PC-9 (cell line): ENCODE results near the gene KCNJ15. TPM values are rescaled to one million over a fixed set of nuclear protein-coding genes. Genes with fewer than 3 reads are reported as not detected.

ENCODE experiments used
- BruUV-seq: library from RNA; stranded (reverse); fragments of 400-500 nt; replicated peaks from 2 replicates; lab custom pipeline; 2021; lab: Mats Ljungman, UMichigan
- CTCF ChIA-PET: fragments of 300-600 bp; sonication (Branson Sonifier 250); formaldehyde crosslinking; loops from one replicate; lab custom pipeline; 2022; ENCODE audit warnings: antibody characterized with exemption; lab: Charles Lee
- POLR2A ChIA-PET: fragments of 300-600 bp; sonication (Branson Sonifier 250); formaldehyde crosslinking; loops from one replicate; lab custom pipeline; 2022; ENCODE audit warnings: antibody characterized with exemption; ENCODE audit not compliant: unreplicated experiment; lab: Charles Lee
- DNase-seq, 2 experiments: peaks; one replicate each; pipeline versions ENCODE4 v3.0.0 to v3.0.0-alpha.2; 2015 to 2022; ENCODE audit warnings: mixed read lengths in 1 of 2
- H2AFZ ChIP-seq: fragments of 200-600 bp; sonication (generic); 2 replicates; pipeline ENCODE4 v1.8.1; 2017; ENCODE audit warnings: antibody characterized with exemption
- H3F3A ChIP-seq: fragments of 200-600 bp; sonication (generic); 2 replicates; pipeline ENCODE4 v1.8.1; 2017; ENCODE audit warnings: antibody characterized with exemption, mild to moderate bottlenecking, low read depth; ENCODE audit not compliant: insufficient read depth
- H3K27ac ChIP-seq: fragments of 200-600 bp; sonication (generic); 2 replicates; pipeline ENCODE4 v1.6.1; 2016; ENCODE audit warnings: mixed run types
- H3K27me3 ChIP-seq: fragments of 200-600 bp; sonication (generic); 2 replicates; pipeline ENCODE4 v1.6.1; 2016; ENCODE audit warnings: low read depth, mixed run types; ENCODE audit not compliant: insufficient read depth
- H3K36me3 ChIP-seq: fragments of 200-600 bp; sonication (generic); 2 replicates; pipeline ENCODE4 v1.6.1; 2016; ENCODE audit warnings: low read depth, mixed run types
- H3K4me1 ChIP-seq: fragments of 200-600 bp; sonication (generic); replicated peaks from 2 replicates; pipeline ENCODE4 v1.6.1; 2016; ENCODE audit warnings: mixed run types; ENCODE audit not compliant: insufficient read depth
- H3K4me2 ChIP-seq: fragments of 200-600 bp; sonication (generic); 2 replicates; pipeline ENCODE4 v1.6.1; 2017; ENCODE audit warnings: mixed run types
- H3K4me3 ChIP-seq: fragments of 200-600 bp; sonication (generic); 2 replicates; pipeline ENCODE4 v1.6.1; 2016; ENCODE audit warnings: mixed run types
- H3K79me2 ChIP-seq: fragments of 200-600 bp; sonication (generic); 2 replicates; pipeline ENCODE4 v1.6.1; 2017; ENCODE audit warnings: low read depth, mixed run types
- H3K9me2 ChIP-seq: fragments of 200-600 bp; sonication (generic); 2 replicates; pipeline ENCODE4 v1.8.1; 2017; ENCODE audit warnings: mild to moderate bottlenecking; ENCODE audit not compliant: insufficient read depth
- H3K9me3 ChIP-seq: fragments of 200-600 bp; sonication (generic); 2 replicates; pipeline ENCODE4 v1.8.1; 2016; ENCODE audit warnings: low read depth; ENCODE audit not compliant: insufficient read depth
- H4K20me1 ChIP-seq: fragments of 200-600 bp; sonication (generic); 2 replicates; pipeline ENCODE4 v1.8.1; 2017; ENCODE audit not compliant: insufficient read depth
- EZH2 ChIP-seq: fragments of 200-600 bp; sonication (generic); IDR thresholded peaks from 2 replicates; pipeline ENCODE4 v1.8.0; 2017; ENCODE audit warnings: antibody characterized with exemption, low read depth
- intact Hi-C: fragments of 100-400 bp; cut with micrococcal nuclease; formaldehyde crosslinking; loops from one replicate; pipeline ENCODE4 v1.10.0; 2022; ENCODE audit not compliant: unreplicated experiment
- total RNA-seq: library from RNA; stranded (reverse); gene quantifications from 2 replicates; pipeline ENCODE4 v1.2.3, GENCODE V29; 2021
- TF ChIP-seq, protein P1 (sequence below): fragments of 200-600 bp; sonication (generic); conservative IDR thresholded peaks from 2 replicates; pipeline ENCODE4 v1.6.1; 2017; ENCODE audit warnings: mixed run types, antibody characterized with exemption, mild to moderate bottlenecking, moderate library complexity

The KCNJ15 gene
- total RNA-seq, 1 experiment from 2014 or later: not detected

DNA sequence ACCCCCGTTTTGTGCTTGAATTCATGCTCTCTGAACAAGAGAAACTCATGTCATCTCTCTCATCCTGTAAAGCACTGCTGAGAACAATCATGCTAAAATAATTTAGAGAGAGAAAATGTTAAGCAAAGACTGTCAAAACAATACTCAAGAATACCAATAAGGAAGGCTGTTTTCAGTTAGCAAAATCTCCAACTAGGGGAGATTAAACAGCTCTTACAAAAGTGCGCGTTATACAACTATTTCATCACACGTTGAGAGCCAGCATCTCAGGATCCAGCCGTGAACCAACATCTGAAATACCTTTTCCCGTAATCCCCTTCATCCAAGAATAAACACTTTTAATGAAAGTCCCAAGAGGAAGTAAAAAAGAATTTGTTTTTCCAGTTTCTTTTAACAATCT is 44.1 kb upstream of the KCNJ15 start:
- TF ChIP-seq, protein P1, sequence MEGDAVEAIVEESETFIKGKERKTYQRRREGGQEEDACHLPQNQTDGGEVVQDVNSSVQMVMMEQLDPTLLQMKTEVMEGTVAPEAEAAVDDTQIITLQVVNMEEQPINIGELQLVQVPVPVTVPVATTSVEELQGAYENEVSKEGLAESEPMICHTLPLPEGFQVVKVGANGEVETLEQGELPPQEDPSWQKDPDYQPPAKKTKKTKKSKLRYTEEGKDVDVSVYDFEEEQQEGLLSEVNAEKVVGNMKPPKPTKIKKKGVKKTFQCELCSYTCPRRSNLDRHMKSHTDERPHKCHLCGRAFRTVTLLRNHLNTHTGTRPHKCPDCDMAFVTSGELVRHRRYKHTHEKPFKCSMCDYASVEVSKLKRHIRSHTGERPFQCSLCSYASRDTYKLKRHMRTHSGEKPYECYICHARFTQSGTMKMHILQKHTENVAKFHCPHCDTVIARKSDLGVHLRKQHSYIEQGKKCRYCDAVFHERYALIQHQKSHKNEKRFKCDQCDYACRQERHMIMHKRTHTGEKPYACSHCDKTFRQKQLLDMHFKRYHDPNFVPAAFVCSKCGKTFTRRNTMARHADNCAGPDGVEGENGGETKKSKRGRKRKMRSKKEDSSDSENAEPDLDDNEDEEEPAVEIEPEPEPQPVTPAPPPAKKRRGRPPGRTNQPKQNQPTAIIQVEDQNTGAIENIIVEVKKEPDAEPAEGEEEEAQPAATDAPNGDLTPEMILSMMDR: no peak
- no peak for TF ChIP-seq EZH2
- POLR2A ChIA-PET: no interaction called here
- Histone ChIP-seq H3K9me2 (no peaks in the 10 kb centered on the region), H3F3A (no peaks in the 10 kb centered on the region), H3K27ac (no peak overlapping the region), H3K36me3 (no peaks in the 10 kb centered on the region), H3K4me2 (no peak overlapping the region), H4K20me1 (no peaks in the 10 kb centered on the region), H3K27me3 (peaks cover 7% of the 10 kb centered on the region; the same call in 1 of the 2 replicates), H3K9me3 (no peaks in the 10 kb centered on the region), H2AFZ (no peak overlapping the region), H3K4me1 (no peaks in the 10 kb centered on the region), H3K79me2 (no peaks in the 10 kb centered on the region), H3K4me3 (no peak overlapping the region)
- no peak for DNase-seq
- CTCF ChIA-PET: no interaction called here
- BruUV-seq: no TSS peak
- intact Hi-C loops: no loop called here

DNA sequence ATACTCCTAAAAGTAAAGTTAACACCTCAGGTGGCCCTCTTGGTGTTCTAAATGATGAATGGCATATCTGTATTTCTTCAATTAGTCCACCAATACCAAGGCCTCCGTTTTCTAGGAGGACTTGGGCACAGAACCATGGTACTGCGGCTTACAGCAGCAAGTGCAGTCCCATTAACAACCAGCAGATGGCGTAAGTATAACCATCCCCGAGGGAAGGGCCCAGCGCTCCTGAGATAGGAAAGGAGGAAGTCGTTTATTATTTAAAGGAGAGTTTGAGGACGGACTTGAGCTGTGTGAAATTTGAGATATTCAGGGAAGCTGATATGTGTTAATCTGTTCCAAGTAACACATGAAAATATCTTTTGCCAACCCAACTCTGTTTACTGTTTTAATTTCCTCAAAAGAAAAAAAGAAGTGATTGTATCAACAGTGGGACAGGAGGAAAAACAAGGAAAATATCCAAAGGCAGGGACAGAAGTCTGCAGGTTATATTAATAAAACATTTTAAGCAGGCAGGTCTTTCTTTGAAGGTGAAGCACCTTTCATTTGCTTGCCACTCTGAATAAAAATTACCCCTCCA is 37.7 kb upstream of the KCNJ15 start:
- no peaks in the 10 kb centered on the region for H3K9me2 ChIP-seq
- H3K27me3 ChIP-seq: no peaks in the 10 kb centered on the region
- H4K20me1 ChIP-seq: no peaks in the 10 kb centered on the region
- TF ChIP-seq, protein P1: peak; percentile 83
- no peak for TF ChIP-seq EZH2
- BruUV-seq: no TSS peak
- ChIA-PET CTCF (interaction anchor here (0.6 to 0.7 kb wide), 4 partner anchors 222 to 1684 kb away, joined by 3 to 12 read pairs (median 4); no protein-coding TSS in a partner anchor), POLR2A (no interaction called here)
- no peaks in the 10 kb centered on the region for H3K79me2 ChIP-seq
- no peak overlapping the region for H2AFZ ChIP-seq
- no peaks in the 10 kb centered on the region for H3K36me3 ChIP-seq
- no peaks in the 10 kb centered on the region for H3F3A ChIP-seq
- no peak overlapping the region for H3K27ac ChIP-seq
- H3K4me3 ChIP-seq: no peak overlapping the region
- DNase-seq: peak in 1 of 2 experiments; percentile 25
- no peak overlapping the region for H3K4me2 ChIP-seq
- no peaks in the 10 kb centered on the region for H3K9me3 ChIP-seq
- H3K4me1 ChIP-seq: no peaks in the 10 kb centered on the region
- intact Hi-C loops: loop anchor here (2.0 kb wide), 1 partner anchor 134 kb away; no protein-coding TSS in a partner anchor

DNA sequence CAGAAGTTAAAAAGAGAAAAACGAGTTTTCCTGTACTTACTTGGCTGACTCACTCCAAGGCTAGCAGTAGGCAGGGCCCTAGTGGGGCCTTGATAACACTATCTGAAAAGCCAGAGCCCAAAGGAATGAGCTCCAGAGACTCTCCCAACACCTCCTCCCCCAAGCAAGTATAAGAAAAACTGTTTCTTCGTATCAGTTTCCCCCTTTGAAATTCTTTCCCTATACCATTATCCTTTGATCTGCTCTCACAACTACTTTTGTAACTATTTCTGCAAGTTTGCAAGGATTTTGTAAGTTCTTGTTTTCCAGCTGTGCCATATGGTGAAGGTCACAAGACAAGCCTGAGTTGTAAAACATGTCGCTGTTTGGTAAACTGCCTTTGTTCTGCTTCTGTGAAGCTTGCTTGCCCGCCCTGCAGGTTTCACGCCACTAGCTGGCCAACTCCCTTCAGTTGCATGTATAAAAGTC is 36.5 kb upstream of the KCNJ15 start:
- Histone ChIP-seq H3K27ac (no peak overlapping the region), H3K4me1 (no peaks in the 10 kb centered on the region), H3K4me2 (no peak overlapping the region), H2AFZ (no peak overlapping the region), H3K4me3 (no peak overlapping the region), H3K9me3 (no peaks in the 10 kb centered on the region), H4K20me1 (no peaks in the 10 kb centered on the region), H3F3A (no peaks in the 10 kb centered on the region), H3K79me2 (no peaks in the 10 kb centered on the region), H3K27me3 (no peaks in the 10 kb centered on the region), H3K36me3 (no peaks in the 10 kb centered on the region), H3K9me2 (no peaks in the 10 kb centered on the region)
- ChIA-PET POLR2A (no interaction called here), CTCF (no interaction called here)
- DNase-seq: no peak
- intact Hi-C loops: no loop called here
- BruUV-seq: no TSS peak
- TF ChIP-seq, protein P1: no peak
- TF ChIP-seq EZH2: no peak
